ENCODE measurements around the gene CLDN1.
"Not testable (repeated sequence)": the region's sequence is repeated elsewhere in the genome, so short reads cannot be mapped to it uniquely, and the experiment has no call there.

CLDN1 gene

DNA sequence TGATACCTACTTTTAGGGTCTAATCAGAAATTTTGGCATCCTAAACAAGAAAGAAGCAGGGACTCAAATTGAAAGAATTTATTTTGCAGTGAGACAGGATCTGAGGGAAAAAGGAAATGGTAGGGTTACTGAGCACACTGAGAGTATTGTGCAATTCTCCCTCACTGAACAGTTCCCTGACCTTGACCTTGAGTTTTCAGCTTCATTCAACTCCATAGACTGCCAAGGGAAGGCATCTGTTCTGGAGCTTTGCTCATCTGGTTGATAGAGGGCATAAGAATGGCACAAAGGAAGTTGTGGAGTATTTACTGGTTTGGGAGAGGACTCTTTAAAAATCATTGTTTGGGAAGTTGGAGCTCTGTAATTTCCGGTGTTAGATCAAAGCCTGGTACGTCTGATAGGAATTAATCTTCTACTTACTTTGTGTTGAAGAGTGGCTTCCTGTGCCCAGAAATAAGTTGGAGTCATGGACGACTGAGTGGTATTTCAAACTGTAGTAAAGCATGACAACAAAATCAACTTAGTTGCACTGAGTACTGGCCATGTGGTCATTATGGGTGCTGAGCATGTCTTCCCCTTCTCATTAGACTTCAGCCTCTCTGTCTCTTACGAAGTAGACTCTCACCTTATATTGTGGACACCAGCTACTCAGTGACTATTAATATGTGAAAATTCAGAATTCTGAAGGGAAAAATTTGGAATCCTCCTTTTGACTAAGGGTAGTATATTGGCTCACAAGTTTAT, 40.8 kb downstream of the CLDN1 start:
- in situ Hi-C loops (cut with MboI; ENCODE audit: low sequenced_read_pairs, unreplicated experiment) = no loop called here
- TF ChIP-seq, protein P1, sequence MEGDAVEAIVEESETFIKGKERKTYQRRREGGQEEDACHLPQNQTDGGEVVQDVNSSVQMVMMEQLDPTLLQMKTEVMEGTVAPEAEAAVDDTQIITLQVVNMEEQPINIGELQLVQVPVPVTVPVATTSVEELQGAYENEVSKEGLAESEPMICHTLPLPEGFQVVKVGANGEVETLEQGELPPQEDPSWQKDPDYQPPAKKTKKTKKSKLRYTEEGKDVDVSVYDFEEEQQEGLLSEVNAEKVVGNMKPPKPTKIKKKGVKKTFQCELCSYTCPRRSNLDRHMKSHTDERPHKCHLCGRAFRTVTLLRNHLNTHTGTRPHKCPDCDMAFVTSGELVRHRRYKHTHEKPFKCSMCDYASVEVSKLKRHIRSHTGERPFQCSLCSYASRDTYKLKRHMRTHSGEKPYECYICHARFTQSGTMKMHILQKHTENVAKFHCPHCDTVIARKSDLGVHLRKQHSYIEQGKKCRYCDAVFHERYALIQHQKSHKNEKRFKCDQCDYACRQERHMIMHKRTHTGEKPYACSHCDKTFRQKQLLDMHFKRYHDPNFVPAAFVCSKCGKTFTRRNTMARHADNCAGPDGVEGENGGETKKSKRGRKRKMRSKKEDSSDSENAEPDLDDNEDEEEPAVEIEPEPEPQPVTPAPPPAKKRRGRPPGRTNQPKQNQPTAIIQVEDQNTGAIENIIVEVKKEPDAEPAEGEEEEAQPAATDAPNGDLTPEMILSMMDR (IDR thresholded peaks at IDR 0.05; ENCODE audit: borderline replicate concordance, control extremely low read depth, extremely low read depth, insufficient read depth, missing control alignments) = no peak
- DNase-seq (ENCODE audit: low spot score) = no peak

DNA sequence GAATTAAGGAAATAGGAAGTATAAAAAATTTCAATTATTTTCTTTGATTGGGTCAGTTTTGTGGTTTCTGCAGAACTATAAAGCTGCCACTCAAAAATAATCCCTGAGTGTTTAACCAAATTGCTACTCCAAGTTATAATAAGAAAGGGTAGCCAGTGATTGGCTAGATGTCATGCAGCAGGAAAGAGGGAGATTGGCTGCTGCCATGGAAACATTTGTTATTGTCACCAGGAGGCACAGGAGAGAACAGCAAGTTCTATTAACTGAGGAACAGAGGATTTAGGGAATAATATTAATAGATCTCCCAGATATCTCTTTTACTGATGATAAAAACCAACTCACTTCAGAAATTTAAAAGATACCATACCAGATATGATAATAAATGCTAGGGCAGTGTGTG, 42.6 kb downstream of the CLDN1 start:
- in situ Hi-C loops (cut with MboI; ENCODE audit: low sequenced_read_pairs, unreplicated experiment) = no loop called here
- DNase-seq (ENCODE audit: low spot score) = no peak
- TF ChIP-seq, protein P1 (IDR thresholded peaks at IDR 0.05; ENCODE audit: borderline replicate concordance, control extremely low read depth, extremely low read depth, insufficient read depth, missing control alignments) = no peak

DNA sequence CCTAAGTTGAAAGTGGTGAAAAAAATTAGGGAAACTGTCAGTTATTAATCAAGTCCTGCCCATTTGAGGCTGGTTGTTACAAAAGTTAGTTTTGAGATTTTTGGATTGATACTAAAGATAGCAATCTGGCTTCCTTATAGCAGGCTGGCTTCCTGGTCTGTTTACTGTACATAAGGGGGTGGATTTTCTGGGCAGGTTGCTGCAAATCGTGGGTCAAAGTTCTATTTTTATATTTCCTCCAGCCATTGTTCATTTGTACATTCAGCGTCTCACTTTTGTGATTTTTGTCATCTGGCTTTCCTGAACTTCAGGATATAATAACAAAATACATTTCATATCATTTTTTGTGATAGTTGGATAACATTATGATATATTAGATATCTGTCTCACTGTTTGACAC, 49.5 kb downstream of the CLDN1 start:
- DNase-seq (ENCODE audit: low spot score) = no peak
- in situ Hi-C loops (cut with MboI; ENCODE audit: low sequenced_read_pairs, unreplicated experiment) = no loop called here
- TF ChIP-seq, protein P1 (IDR thresholded peaks at IDR 0.05; ENCODE audit: borderline replicate concordance, control extremely low read depth, extremely low read depth, insufficient read depth, missing control alignments) = no peak

DNA sequence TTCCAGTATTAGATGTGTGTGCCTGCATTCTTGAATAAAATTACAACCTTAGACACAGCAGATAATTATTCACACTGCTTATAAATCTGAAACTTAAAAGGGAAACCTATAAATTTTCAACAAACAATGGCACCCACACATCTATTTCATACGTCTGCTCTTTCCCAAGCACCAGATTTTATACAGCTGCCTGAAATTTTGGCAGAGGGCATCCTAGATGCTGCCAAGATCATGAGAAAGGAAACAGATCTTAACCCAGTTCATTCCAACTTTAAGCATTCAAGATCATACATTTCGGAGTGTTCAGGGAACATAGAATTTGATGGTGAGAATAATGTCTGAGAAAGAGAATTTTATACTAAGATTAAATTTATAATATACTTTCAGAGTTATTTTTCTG, 53.1 kb downstream of the CLDN1 start:
- DNase-seq (ENCODE audit: low spot score) = no peak
- in situ Hi-C loops (cut with MboI; ENCODE audit: low sequenced_read_pairs, unreplicated experiment) = no loop called here
- TF ChIP-seq, protein P1 (IDR thresholded peaks at IDR 0.05; ENCODE audit: borderline replicate concordance, control extremely low read depth, extremely low read depth, insufficient read depth, missing control alignments) = no peak

DNA sequence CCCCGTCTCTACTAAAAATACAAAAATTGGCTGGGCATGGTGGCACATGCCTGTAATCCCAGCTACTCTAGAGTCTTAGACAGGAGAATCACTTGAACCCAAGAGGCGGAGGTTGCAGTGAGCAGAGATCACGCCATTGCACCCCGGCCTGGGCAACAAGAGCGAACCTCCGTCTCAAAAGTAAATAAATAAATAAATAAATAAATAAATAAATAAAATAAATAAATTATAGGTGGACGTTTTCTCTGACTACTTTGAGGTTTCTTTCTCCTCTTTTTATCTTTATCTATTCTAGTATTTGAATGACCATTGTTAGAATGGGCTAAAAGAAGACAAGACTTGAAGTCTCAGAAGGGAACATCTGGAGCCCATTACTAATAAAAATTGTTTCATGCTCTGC, 54.8 kb downstream of the CLDN1 start:
- DNase-seq (ENCODE audit: low spot score); in situ Hi-C loops (cut with MboI; ENCODE audit: low sequenced_read_pairs, unreplicated experiment): not testable (repeated sequence)

DNA sequence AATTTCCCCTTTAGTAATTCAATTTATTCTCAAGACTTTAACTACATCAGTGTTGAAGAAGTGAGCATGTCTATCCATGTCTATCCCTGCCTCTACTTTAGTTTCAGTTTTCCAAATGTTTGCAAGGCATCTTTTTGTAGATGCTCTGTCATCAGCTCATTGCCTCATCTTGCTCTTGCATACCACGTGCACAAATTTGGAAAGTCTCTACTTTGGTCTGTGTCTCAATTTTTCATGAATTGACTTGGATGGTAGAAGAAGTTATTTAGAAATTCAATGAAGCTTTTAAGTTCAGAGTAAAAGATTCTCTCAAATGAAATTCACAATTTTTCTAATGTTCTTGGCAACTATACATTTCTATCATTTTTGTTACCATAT, 55.3 kb downstream of the CLDN1 start:
- TF ChIP-seq, protein P1 (IDR thresholded peaks at IDR 0.05; ENCODE audit: borderline replicate concordance, control extremely low read depth, extremely low read depth, insufficient read depth, missing control alignments) = no peak
- no peak for DNase-seq (ENCODE audit: low spot score)
- in situ Hi-C loops (cut with MboI; ENCODE audit: low sequenced_read_pairs, unreplicated experiment) = no loop called here

DNA sequence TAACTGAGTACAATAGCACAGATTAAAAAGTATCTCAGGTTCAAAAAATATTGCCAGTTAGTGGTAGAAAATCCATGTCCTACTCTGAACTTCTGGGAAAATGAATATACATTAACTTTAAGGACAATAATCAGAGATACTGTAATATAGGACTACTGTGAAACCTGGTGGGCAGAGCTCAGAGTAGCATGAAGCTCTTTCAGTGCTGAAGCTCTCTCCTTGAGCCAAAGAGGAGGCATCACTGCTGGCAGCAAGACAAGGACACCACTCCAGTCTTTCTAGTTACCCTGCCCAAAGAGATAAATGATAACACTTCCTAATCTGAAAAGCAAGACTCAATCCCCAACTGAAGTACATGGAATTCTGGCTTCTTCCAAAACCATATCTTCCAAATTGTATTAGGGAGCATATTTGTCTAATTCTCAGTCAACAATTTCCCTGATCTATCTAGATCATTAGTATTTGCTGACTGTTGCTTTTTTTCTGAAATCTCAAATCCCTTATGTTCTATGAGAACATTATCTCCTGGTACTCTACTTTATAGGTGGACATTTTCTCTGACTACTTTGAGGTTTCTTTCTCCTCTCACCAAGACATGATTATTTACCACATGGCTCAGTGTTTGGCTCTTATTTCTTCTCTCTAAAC, 55.9 kb downstream of the CLDN1 start:
- in situ Hi-C loops (cut with MboI; ENCODE audit: low sequenced_read_pairs, unreplicated experiment) = no loop called here
- TF ChIP-seq, protein P1 (IDR thresholded peaks at IDR 0.05; ENCODE audit: borderline replicate concordance, control extremely low read depth, extremely low read depth, insufficient read depth, missing control alignments) = no peak
- no peak for DNase-seq (ENCODE audit: low spot score)
